Glutamatergic neuron (in vitro differentiated cells): ENCODE results near the gene PODXL. TPM values are rescaled to one million over a fixed set of nuclear protein-coding genes. Genes with fewer than 3 reads are reported as not detected.

ENCODE experiments used
- DNase-seq: peaks from one replicate; pipeline ENCODE4 v3.0.0; 2022
- H3K27ac Mint-ChIP-seq: one replicate; pipeline ENCODE4 v1.8.0; 2020; ENCODE audit warnings: mild to moderate bottlenecking, mixed read lengths, inconsistent platforms; ENCODE audit not compliant: unreplicated experiment
- H3K27me3 Mint-ChIP-seq: one replicate; pipeline ENCODE4 v1.8.0; 2020; ENCODE audit warnings: mild to moderate bottlenecking, moderate library complexity, mixed read lengths, inconsistent platforms; ENCODE audit not compliant: unreplicated experiment
- H3K36me3 Mint-ChIP-seq: one replicate; pipeline ENCODE4 v1.8.0; 2020; ENCODE audit warnings: mild to moderate bottlenecking, mixed read lengths, inconsistent platforms; ENCODE audit not compliant: unreplicated experiment
- H3K4me1 Mint-ChIP-seq: one replicate; pipeline ENCODE4 v1.8.0; 2020; ENCODE audit warnings: mild to moderate bottlenecking, low read depth, mixed read lengths, inconsistent platforms; ENCODE audit not compliant: unreplicated experiment
- H3K4me3 Mint-ChIP-seq: one replicate; pipeline ENCODE4 v1.8.0; 2020; ENCODE audit warnings: mild to moderate bottlenecking, mixed read lengths, inconsistent platforms; ENCODE audit not compliant: unreplicated experiment
- H3K9me3 Mint-ChIP-seq: one replicate; pipeline ENCODE4 v1.8.0; 2020; ENCODE audit warnings: mild to moderate bottlenecking, moderate library complexity, mixed read lengths, inconsistent platforms; ENCODE audit not compliant: unreplicated experiment
- total RNA-seq: library from RNA; stranded (reverse); fragmentation: NEBNext Ultra II Directional; extraction: Animal tissue kit (Norgen Biotek cat#: 25700); gene quantifications from one replicate; pipeline ENCODE4 v1.2.1, GENCODE V29; 2021; ENCODE audit not compliant: unreplicated experiment
- TF ChIP-seq, protein P1 (sequence below): fragments of 200-600 bp; sonication (generic); IDR thresholded peaks from one replicate; pipeline ENCODE4 v1.5.0; 2021; ENCODE audit not compliant: partially characterized antibody, unreplicated experiment

Gene PODXL
- total RNA-seq, 1 donor from 2014 or later, result 12.3 TPM

DNA sequence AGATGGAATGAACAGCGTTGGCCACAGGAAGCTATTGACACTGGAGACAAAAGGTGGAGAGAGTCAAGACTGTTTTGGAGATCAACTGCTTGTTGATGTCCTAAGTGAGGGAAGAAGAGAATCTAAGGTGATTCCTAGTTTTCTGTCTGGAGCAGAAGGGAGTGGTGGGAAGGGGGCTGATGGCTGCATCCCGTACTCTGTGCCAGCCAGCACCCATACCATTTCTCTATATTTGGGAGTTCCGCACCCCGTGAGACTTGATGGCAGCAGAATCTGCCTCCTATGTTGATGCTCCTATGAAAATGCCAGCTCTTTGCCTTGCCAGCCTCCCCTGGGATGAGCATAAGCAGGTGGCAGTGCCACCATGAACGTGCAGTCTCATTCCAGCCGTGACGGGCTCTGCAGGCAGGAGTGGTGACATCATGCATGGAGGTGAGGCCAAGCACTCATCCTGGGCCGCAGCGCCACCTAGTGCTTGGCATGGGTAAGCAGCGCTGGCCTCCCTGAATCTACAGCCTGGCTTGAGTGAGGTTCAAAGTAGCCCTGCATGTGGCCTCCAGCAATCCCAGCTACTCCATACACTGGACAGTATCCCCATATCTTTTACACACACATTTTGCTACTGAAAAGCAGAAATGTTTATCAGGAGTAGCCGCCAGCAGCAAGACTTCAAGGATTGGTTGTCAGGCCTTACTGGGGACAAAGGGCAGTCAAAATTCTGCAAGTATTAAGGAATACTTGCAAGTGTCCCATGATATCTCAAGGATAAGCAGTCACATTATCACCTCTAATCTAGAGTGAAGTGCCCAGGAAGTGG, 43.0 kb downstream of the PODXL start:
- DNase-seq, result peak; percentile 92
- H3K4me1 Mint-ChIP-seq, result peaks cover 7% of the 10 kb centered on the region
- peaks cover 14% of the 10 kb centered on the region for H3K27me3 Mint-ChIP-seq
- H3K9me3 Mint-ChIP-seq, result peaks cover 4% of the 10 kb centered on the region
- no peak overlapping the region for H3K27ac Mint-ChIP-seq
- H3K36me3 Mint-ChIP-seq, result no peaks in the 10 kb centered on the region
- no peak overlapping the region for H3K4me3 Mint-ChIP-seq
- TF ChIP-seq, protein P1, sequence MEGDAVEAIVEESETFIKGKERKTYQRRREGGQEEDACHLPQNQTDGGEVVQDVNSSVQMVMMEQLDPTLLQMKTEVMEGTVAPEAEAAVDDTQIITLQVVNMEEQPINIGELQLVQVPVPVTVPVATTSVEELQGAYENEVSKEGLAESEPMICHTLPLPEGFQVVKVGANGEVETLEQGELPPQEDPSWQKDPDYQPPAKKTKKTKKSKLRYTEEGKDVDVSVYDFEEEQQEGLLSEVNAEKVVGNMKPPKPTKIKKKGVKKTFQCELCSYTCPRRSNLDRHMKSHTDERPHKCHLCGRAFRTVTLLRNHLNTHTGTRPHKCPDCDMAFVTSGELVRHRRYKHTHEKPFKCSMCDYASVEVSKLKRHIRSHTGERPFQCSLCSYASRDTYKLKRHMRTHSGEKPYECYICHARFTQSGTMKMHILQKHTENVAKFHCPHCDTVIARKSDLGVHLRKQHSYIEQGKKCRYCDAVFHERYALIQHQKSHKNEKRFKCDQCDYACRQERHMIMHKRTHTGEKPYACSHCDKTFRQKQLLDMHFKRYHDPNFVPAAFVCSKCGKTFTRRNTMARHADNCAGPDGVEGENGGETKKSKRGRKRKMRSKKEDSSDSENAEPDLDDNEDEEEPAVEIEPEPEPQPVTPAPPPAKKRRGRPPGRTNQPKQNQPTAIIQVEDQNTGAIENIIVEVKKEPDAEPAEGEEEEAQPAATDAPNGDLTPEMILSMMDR, result peak; percentile 90

DNA sequence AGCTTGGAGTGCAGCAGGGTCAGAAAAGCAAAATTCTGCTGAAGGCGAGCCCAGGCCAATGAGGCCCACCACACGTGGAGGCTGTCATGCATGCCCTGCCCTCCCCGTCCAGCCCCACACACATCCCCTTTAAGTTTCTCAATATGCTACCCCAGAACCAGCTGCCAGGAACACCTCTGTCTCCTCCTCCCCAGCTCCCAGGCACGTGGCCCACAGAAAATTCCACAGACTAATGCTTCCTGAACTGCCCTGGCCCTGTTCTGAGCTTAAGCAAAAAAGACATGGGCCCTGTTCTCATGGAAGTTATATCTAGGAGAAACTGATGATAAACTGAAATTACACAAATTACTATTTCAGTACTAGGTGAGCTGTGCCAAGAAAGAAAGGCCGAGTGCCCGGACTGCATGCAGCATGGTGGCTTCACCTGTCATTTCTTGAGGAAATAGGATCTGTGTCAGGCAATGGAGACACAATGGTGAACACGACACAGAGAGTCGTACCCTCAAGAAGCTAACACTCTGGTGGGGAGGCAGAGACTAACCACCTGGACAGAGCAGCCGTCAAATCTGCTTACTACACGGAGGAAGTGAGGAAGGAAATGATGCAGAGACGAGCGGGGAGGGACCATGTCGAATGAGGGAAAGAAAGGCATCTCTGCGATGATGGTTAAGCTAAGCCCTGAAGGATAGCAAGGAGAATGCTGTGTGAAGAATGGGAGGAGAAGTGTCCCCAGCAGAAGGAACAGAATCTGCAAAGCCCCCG, 44.5 kb downstream of the PODXL start:
- DNase-seq, result no peak
- H3K4me3 Mint-ChIP-seq, result no peak overlapping the region
- H3K27me3 Mint-ChIP-seq, result peaks cover 14% of the 10 kb centered on the region
- H3K4me1 Mint-ChIP-seq, result peaks cover 17% of the 10 kb centered on the region
- H3K9me3 Mint-ChIP-seq, result peaks cover 8% of the 10 kb centered on the region
- H3K27ac Mint-ChIP-seq, result no peak overlapping the region
- TF ChIP-seq, protein P1, result no peak
- no peaks in the 10 kb centered on the region for H3K36me3 Mint-ChIP-seq

DNA sequence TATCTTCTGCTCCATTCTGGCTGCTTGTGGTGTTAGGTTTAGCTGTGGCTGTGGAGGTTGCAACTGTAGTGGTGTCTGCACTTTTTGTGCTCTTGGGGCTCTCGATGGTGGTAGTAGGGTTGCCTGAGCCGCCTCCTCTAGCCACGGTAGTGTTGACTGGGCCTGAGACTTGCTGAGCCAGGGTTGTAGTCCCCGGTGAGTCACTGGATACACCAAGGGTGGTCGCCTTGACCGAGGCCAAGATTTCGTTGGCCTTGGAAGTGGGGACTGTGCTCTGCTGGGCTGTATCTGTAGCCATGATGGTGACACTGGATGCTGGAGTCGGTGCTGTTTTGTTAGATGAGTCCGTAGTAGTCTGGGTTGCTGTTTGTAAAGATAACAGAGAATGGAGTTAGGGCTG, 45.4 kb downstream of the PODXL start:
- no peak overlapping the region for H3K27ac Mint-ChIP-seq
- DNase-seq, result no peak
- H3K27me3 Mint-ChIP-seq, result peaks cover 14% of the 10 kb centered on the region
- peaks cover 11% of the 10 kb centered on the region for H3K9me3 Mint-ChIP-seq
- TF ChIP-seq, protein P1, result no peak
- H3K4me3 Mint-ChIP-seq, result no peak overlapping the region
- H3K36me3 Mint-ChIP-seq, result no peaks in the 10 kb centered on the region
- peaks cover 22% of the 10 kb centered on the region for H3K4me1 Mint-ChIP-seq

DNA sequence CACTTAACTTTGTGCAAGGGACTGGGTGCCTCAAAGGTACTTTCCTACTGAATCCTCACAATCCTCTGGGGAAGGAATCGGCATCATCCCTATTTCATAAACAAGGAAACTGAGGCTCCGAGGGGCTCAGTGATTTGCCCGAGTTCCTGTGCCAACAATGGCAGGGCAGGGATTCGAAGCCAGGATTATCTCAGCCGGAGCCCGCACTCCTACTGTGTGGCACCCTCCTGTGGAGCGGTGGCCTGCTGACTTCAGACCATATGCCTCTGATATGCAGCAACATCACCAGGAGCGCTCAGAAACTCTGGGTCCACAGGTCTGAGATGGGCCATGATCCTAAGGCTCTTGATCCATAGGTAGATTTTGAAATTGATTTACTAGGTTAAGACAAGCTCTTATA, 46.6 kb downstream of the PODXL start:
- H3K4me3 Mint-ChIP-seq, result no peak overlapping the region
- no peak for DNase-seq
- peaks cover 12% of the 10 kb centered on the region for H3K27me3 Mint-ChIP-seq
- no peak overlapping the region for H3K27ac Mint-ChIP-seq
- TF ChIP-seq, protein P1, result no peak
- H3K36me3 Mint-ChIP-seq, result no peaks in the 10 kb centered on the region
- H3K9me3 Mint-ChIP-seq, result peaks cover 13% of the 10 kb centered on the region
- peaks cover 24% of the 10 kb centered on the region for H3K4me1 Mint-ChIP-seq
